Measurements from ENCODE around the gene ANKDD1B. TPM values are rescaled to one million over a fixed set of nuclear protein-coding genes. Genes with fewer than 3 reads are reported as not detected.

The ANKDD1B gene
- total and polyA plus RNA-seq, 2 donors (not counting 1 experiment from before 2014, with no cell fraction given), result 0.07 to 0.66 TPM

- H3K27ac ChIP-seq (ENCODE audit: insufficient read depth, low read length), result no peak overlapping the region
- H3K79me2 ChIP-seq (ENCODE audit: control insufficient read depth, insufficient read depth, low read length), result no peaks in the 10 kb centered on the region
- no peaks in the 10 kb centered on the region for H3K9me3 ChIP-seq (ENCODE audit: control insufficient read depth, insufficient read depth, low read depth, low read length)
- H3K4me3 ChIP-seq (replicated peaks in 1 of 4; ENCODE audit: control extremely low read depth in 1 of 4, insufficient read depth in 1 of 4, low read depth in 3 of 4, low read length in 4 of 4), result no peak overlapping the region
- H3K4me1 ChIP-seq (ENCODE audit: control insufficient read depth, extremely low read depth, insufficient read depth, low read length), result no peaks in the 10 kb centered on the region
- no peaks in the 10 kb centered on the region for H3K27me3 ChIP-seq (ENCODE audit: control insufficient read depth, insufficient read depth, low read length)
- H4K20me1 ChIP-seq (ENCODE audit: control insufficient read depth, extremely low read depth, insufficient read depth, low read length), result no peaks in the 10 kb centered on the region
- no peak overlapping the region for H3K4me2 ChIP-seq (ENCODE audit: extremely low read depth, insufficient read depth, low read length)
- no peak for TF ChIP-seq CTCF (conservative IDR thresholded peaks at IDR 0.05 in 1 of 2, IDR thresholded peaks at IDR 0.05 in 1 of 2; ENCODE audit: low read depth in 1 of 2, low read length in 2 of 2)
- TF ChIP-seq EZH2 (IDR thresholded peaks at IDR 0.05; ENCODE audit: low read length, missing control alignments), result no peak
- H3K36me3 ChIP-seq (ENCODE audit: control insufficient read depth, insufficient read depth, low read length), result no peaks in the 10 kb centered on the region
- no peak for DNase-seq (ENCODE audit: low read depth in 2 of 2)
- no peak overlapping the region for H2AFZ ChIP-seq (ENCODE audit: low read length)
- H3K9ac ChIP-seq (ENCODE audit: insufficient read depth, low read length), result no peak overlapping the region
Observed at GRCh38 chr5:75675783-75676182, 64.5 kb downstream of the ANKDD1B start.

GRCh38 chr5:75677607-75678006 lies 66.4 kb downstream of the ANKDD1B start:
- no peak overlapping the region for H3K4me2 ChIP-seq (ENCODE audit: extremely low read depth, insufficient read depth, low read length)

GRCh38 chr5:75678155-75678554 lies 66.9 kb downstream of the ANKDD1B start:
- no peak for TF ChIP-seq EZH2 (IDR thresholded peaks at IDR 0.05; ENCODE audit: low read length, missing control alignments)
- TF ChIP-seq CTCF (conservative IDR thresholded peaks at IDR 0.05 in 1 of 2, IDR thresholded peaks at IDR 0.05 in 1 of 2; ENCODE audit: low read depth in 1 of 2, low read length in 2 of 2), result no peak
- no peak for DNase-seq (ENCODE audit: low read depth in 2 of 2)
- Histone ChIP-seq H3K79me2 (ENCODE audit: control insufficient read depth, insufficient read depth, low read length) (no peaks in the 10 kb centered on the region), H2AFZ (ENCODE audit: low read length) (no peak overlapping the region), H3K36me3 (ENCODE audit: control insufficient read depth, insufficient read depth, low read length) (no peaks in the 10 kb centered on the region), H3K4me1 (ENCODE audit: control insufficient read depth, extremely low read depth, insufficient read depth, low read length) (peaks cover 5% of the 10 kb centered on the region), H4K20me1 (ENCODE audit: control insufficient read depth, extremely low read depth, insufficient read depth, low read length) (no peaks in the 10 kb centered on the region), H3K9ac (ENCODE audit: insufficient read depth, low read length) (no peak overlapping the region), H3K27ac (ENCODE audit: insufficient read depth, low read length) (no peak overlapping the region), H3K4me3 (replicated peaks in 1 of 4; ENCODE audit: control extremely low read depth in 1 of 4, insufficient read depth in 1 of 4, low read depth in 3 of 4, low read length in 4 of 4) (no peak overlapping the region), H3K27me3 (ENCODE audit: control insufficient read depth, insufficient read depth, low read length) (no peaks in the 10 kb centered on the region), H3K9me3 (ENCODE audit: control insufficient read depth, insufficient read depth, low read depth, low read length) (no peaks in the 10 kb centered on the region), H3K4me2 (ENCODE audit: extremely low read depth, insufficient read depth, low read length) (no peak overlapping the region)

More at GRCh38 chr5:75677607-75678006, 66.4 kb downstream of the ANKDD1B start:
- no peak overlapping the region for H3K9ac ChIP-seq (ENCODE audit: insufficient read depth, low read length)
- H2AFZ ChIP-seq (ENCODE audit: low read length), result no peak overlapping the region
- peaks cover 5% of the 10 kb centered on the region for H3K4me1 ChIP-seq (ENCODE audit: control insufficient read depth, extremely low read depth, insufficient read depth, low read length)
- no peak overlapping the region for H3K27ac ChIP-seq (ENCODE audit: insufficient read depth, low read length)
- no peaks in the 10 kb centered on the region for H4K20me1 ChIP-seq (ENCODE audit: control insufficient read depth, extremely low read depth, insufficient read depth, low read length)
- DNase-seq (ENCODE audit: low read depth in 2 of 2), result no peak
- H3K4me3 ChIP-seq (replicated peaks in 1 of 4; ENCODE audit: control extremely low read depth in 1 of 4, insufficient read depth in 1 of 4, low read depth in 3 of 4, low read length in 4 of 4), result no peak overlapping the region
- no peaks in the 10 kb centered on the region for H3K36me3 ChIP-seq (ENCODE audit: control insufficient read depth, insufficient read depth, low read length)
- H3K79me2 ChIP-seq (ENCODE audit: control insufficient read depth, insufficient read depth, low read length), result no peaks in the 10 kb centered on the region
- TF ChIP-seq EZH2 (IDR thresholded peaks at IDR 0.05; ENCODE audit: low read length, missing control alignments), result no peak
- TF ChIP-seq CTCF (conservative IDR thresholded peaks at IDR 0.05 in 1 of 2, IDR thresholded peaks at IDR 0.05 in 1 of 2; ENCODE audit: low read depth in 1 of 2, low read length in 2 of 2), result no peak
- no peaks in the 10 kb centered on the region for H3K27me3 ChIP-seq (ENCODE audit: control insufficient read depth, insufficient read depth, low read length)
- no peaks in the 10 kb centered on the region for H3K9me3 ChIP-seq (ENCODE audit: control insufficient read depth, insufficient read depth, low read depth, low read length)

Measured in fibroblast of lung (primary cell).